ENCODE measurements around the gene PHLDA3.

DNA sequence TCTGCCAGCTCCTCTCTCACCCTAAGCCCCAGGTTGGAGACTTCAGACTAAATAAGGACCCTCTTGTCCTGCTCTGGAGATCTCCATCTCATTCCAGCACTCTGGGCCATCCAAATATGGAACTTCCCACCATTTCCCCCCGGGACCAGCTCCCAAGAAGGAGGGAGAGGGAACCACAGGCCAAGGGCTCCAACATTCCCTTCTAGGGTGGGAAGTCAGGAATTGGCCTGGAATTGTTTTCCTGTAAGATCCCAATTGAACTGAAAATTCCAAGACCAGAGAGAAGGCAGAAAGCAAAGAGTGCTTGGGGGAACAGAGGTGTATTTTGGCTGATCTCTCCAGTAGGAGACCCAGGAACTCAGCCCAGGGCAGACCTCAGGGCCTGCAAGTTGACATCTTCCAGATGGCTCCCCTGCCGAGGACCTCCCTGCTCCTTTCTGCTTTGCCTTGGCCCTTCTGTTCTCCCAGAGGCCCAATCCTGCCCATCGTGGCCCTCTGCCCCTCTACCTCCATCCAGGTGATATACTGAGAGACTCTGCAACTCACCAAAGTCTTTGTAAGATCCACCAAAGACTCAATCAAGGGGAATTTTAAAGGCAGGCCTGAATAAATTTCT is 23.0 kb upstream of the PHLDA3 start:
- no peak for TF ChIP-seq PAX5 (IDR thresholded peaks at IDR 0.05; ENCODE audit: insufficient read depth, low read length, severe bottlenecking)
- TF ChIP-seq POLR2A (IDR thresholded peaks at IDR 0.05; ENCODE audit: low read depth, low read length), result no peak
- no peak for TF ChIP-seq POLR2AphosphoS5 (IDR thresholded peaks at IDR 0.05; ENCODE audit: low read depth, low read length)
- no peak for TF ChIP-seq SPI1 (IDR thresholded peaks at IDR 0.05; ENCODE audit: low read depth, low read length)
- no peak for TF ChIP-seq TAF1 (IDR thresholded peaks at IDR 0.05; ENCODE audit: low read depth, low read length)
- TF ChIP-seq POU2F2 (IDR thresholded peaks at IDR 0.05; ENCODE audit: low read depth, low read length), result no peak

Data from GM12891 (cell line).